ENCODE data around the gene LHPP.
A peak's percentile ranks its signal among the peaks of the same experiment; 100 is the strongest.
"Not testable (repeated sequence)": the region's sequence is repeated elsewhere in the genome, so short reads cannot be mapped to it uniquely, and the experiment has no call there.

Gene LHPP, protein sequence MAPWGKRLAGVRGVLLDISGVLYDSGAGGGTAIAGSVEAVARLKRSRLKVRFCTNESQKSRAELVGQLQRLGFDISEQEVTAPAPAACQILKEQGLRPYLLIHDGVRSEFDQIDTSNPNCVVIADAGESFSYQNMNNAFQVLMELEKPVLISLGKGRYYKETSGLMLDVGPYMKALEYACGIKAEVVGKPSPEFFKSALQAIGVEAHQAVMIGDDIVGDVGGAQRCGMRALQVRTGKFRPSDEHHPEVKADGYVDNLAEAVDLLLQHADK

GRCh38 chr10:124461642-124462347 lies at the start of gene LHPP:
Gene LHPP (plus strand): TSS chr10:124461823. CDS start chr10:124461863, 40 bp downstream.
- FAIRE-seq: peak; percentile 82
- DNase-seq (ENCODE audit: extremely low spot score, insufficient read length, low read depth): peak; percentile 85

GRCh38 chr10:124414076-124414475 lies 47.5 kb upstream of the LHPP start:
- DNase-seq (ENCODE audit: extremely low spot score, insufficient read length, low read depth) (no peak), FAIRE-seq (no peak)

DNA sequence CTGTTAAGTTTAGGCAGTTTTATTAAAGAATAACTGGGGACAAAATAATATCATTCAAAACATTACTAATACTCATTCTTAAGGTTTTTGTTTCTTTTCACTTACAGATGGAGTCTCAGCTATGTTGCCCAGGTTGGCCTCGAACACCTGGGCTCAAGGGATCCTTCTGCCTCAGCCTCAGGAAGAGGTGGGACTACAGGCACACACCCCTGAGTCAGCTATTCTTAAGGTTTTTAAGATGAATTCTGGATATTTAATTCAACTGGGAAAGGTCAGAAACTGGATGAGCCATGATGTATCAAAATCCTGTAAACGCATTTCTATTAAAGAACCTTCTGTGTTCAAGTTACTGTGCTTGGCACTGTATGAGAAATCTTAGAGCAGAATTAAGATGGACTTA lies 46.4 kb upstream of the LHPP start:
- FAIRE-seq (no peak), DNase-seq (ENCODE audit: extremely low spot score, insufficient read length, low read depth) (no peak)

- FAIRE-seq (no peak), DNase-seq (ENCODE audit: extremely low spot score, insufficient read length, low read depth) (no peak)
Measured at GRCh38 chr10:124416733-124417132, 44.9 kb upstream of the LHPP start.

- FAIRE-seq (no peak), DNase-seq (ENCODE audit: extremely low spot score, insufficient read length, low read depth) (no peak)
Measured at GRCh38 chr10:124417895-124418725, 43.5 kb upstream of the LHPP start.

GRCh38 chr10:124418726-124419501 lies 42.7 kb upstream of the LHPP start, which contains the start of gene OAT:
Gene OAT (minus strand): TSS chr10:124418923. CDS start chr10:124412171, 6,752 bp downstream.
- DNase-seq (ENCODE audit: extremely low spot score, insufficient read length, low read depth) (peak; percentile 89), FAIRE-seq (peak; percentile 88)

GRCh38 chr10:124419635-124420034 lies 42.0 kb upstream of the LHPP start:
- DNase-seq (ENCODE audit: extremely low spot score, insufficient read length, low read depth) (no peak), FAIRE-seq (no peak)

DNA sequence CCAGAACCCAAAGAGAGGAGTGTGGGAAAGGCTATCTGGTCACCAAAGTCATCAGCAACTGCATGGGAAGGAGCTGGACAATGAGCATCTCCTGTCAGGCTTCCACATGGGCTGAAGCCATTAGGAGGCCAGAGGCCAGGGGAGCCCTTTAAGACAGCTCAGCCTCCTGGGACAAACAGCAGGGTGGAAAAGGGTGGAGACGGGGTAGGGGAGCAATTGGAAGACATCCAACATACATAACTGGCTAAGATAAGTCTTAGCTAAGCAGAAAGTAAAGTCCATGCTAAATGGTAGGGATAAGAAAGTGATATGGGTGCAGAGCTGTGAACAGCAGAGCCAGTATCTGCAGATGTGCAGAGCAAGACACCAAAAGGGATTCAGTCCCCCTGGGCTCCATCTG lies 41.4 kb upstream of the LHPP start:
- DNase-seq (ENCODE audit: extremely low spot score, insufficient read length, low read depth) (no peak), FAIRE-seq (no peak)

DNA sequence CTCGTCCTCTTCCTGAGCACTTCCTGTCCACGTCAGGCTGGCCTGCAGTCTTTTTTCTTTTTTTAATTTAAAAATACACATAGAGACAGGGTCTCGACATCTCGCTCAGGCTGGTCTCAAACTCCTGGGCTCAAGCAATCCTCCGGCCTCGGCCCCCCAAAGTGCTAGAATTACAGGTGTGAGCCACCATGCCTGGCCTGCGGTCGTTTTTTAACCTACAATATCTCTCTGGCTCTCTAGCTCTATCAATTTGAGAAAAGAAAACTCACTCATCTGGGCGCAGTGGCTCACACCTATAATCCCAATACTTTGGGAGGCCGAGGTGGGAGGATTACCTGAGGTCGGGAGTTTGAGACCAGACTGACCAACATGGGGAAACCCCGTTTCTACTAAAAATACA lies 38.9 kb upstream of the LHPP start:
- DNase-seq (ENCODE audit: extremely low spot score, insufficient read length, low read depth) (no peak), FAIRE-seq (no peak)

DNA sequence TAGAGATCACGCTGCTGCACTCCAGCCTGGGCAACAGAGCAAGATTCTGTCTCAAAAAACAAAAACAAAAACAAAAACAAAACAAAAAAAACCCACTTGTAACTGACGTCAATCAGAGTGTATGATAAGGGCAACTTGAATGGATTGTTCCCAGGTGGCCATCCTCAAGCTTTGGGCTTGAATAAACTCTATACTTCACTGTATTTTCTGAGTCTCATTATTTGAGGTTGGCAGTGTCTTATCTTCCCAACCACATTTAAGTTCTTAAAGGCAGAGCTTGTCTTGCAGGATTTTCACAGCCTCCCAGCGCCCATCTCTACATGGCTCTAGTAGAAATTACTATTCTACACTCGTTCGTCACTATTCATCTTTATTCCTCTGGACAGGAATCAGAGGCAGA lies 37.8 kb upstream of the LHPP start:
- FAIRE-seq: no peak
- DNase-seq (ENCODE audit: extremely low spot score, insufficient read length, low read depth): no peak

- DNase-seq (ENCODE audit: extremely low spot score, insufficient read length, low read depth): no peak
- FAIRE-seq: no peak
Measured at GRCh38 chr10:124425227-124425962, 36.2 kb upstream of the LHPP start.

- FAIRE-seq (no peak), DNase-seq (ENCODE audit: extremely low spot score, insufficient read length, low read depth) (no peak)
Measured at GRCh38 chr10:124428207-124428777, 33.3 kb upstream of the LHPP start.

DNA sequence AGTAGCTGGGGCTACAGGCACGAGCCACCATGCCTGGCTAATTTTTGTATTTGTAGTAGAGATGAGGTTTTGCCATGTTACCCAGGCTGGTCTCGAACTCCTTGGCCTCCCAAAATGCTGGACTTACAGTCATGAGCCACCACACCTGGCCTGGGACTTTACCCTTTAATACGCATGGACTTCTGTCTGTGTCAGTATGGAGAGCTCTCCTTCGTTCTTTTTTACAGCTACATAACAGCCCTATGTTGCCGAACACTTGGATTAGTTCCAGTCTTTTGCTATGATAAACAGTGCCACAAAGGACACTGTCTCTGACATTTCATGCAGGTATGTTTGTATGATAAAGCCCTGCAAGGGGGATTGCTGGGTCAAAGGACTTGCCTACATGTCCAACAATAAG lies 32.0 kb upstream of the LHPP start:
- no peak for DNase-seq (ENCODE audit: extremely low spot score, insufficient read length, low read depth)
- no peak for FAIRE-seq

GRCh38 chr10:124430077-124430476 lies 31.5 kb upstream of the LHPP start:
- FAIRE-seq (no peak), DNase-seq (ENCODE audit: extremely low spot score, insufficient read length, low read depth) (no peak)

DNA sequence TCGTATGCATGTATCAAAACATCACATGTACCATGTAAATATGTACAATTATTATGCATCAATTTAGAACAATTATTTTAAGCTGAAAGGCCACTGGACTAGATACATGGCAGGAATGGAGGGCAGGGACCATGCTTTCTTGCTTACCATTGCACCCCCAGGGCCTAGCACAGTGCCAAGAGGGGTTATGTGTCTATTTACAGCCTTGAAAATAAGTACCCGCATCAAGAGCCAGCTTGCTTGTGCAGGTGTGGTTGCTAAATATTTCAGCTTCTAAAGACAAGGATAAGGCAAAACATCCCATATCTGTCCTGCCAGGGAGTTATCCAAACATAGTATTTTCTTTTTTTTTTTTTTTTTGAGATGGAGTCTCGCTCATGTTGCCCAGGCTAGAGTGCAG lies 28.2 kb upstream of the LHPP start:
- FAIRE-seq (no peak), DNase-seq (ENCODE audit: extremely low spot score, insufficient read length, low read depth) (no peak)

DNA sequence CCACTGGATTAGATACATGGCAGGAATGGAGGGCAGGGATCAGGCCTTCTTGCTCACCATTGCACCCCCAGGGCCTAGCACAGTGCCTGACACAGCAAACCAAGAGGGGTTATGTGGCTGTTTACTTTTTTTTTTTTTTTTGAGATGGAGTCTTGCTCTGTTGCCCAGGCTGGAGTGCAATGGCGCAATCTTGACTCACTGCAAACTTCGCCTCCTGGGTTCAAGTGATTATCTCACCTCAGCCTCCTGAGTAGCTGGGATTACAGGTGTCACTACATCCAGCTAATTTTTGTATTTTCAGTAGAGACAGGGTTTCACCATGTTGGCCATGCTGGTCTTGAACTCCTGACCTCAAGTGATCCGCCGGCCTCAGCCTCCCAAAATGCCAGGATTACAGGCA lies 25.9 kb upstream of the LHPP start:
- not testable (repeated sequence) for DNase-seq (ENCODE audit: extremely low spot score, insufficient read length, low read depth); FAIRE-seq

- FAIRE-seq (peak; percentile 77), DNase-seq (ENCODE audit: extremely low spot score, insufficient read length, low read depth) (no peak)
Measured at GRCh38 chr10:124436191-124436638, 25.4 kb upstream of the LHPP start.

DNA sequence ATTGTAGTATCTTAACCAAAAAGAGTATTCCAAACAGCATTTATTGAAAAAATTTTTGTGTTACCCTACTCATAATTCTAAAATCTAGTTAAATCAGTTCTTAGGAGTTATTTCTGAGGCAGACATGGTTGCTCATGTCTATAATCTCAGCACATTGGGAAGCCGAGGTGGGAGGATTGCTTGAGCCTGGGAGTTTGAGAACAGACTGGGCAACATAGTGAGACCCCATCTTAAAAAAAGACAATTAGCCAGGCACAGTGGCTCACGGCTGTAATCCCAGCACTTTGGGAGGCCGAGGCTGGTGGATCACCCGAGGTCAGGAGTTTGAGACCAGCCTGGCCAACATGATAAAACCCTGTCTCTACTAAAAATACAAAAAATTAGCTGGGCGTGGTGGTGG lies 19.9 kb upstream of the LHPP start:
- DNase-seq (ENCODE audit: extremely low spot score, insufficient read length, low read depth); FAIRE-seq: not testable (repeated sequence)
